GM12864 (cell line): Measurements from ENCODE around the gene SLC35A1.
"Not testable (repeated sequence)": the region's sequence is repeated elsewhere in the genome, so short reads cannot be mapped to it uniquely, and the experiment has no call there.

ENCODE experiments used
- DNase-seq: peaks from one replicate; pipeline ENCODE4 v3.0.0-alpha.2; 2011; ENCODE audit warnings: low read depth
- H3K4me3 ChIP-seq: 2 replicates; pipeline ENCODE4 v1.5.1; 2011; ENCODE audit warnings: mild to moderate bottlenecking, low read depth, low read length, control low read depth
- TF ChIP-seq, protein P1 (sequence below): IDR thresholded peaks from 2 replicates; pipeline ENCODE4 v1.5.1; 2011; ENCODE audit warnings: low read depth, mild to moderate bottlenecking, moderate library complexity, low read length, control low read depth, inconsistent platforms; ENCODE audit errors: missing control alignments

Gene SLC35A1

GRCh38 chr6:87487555-87487954 lies 14.8 kb downstream of the SLC35A1 start:
- TF ChIP-seq, protein P1, sequence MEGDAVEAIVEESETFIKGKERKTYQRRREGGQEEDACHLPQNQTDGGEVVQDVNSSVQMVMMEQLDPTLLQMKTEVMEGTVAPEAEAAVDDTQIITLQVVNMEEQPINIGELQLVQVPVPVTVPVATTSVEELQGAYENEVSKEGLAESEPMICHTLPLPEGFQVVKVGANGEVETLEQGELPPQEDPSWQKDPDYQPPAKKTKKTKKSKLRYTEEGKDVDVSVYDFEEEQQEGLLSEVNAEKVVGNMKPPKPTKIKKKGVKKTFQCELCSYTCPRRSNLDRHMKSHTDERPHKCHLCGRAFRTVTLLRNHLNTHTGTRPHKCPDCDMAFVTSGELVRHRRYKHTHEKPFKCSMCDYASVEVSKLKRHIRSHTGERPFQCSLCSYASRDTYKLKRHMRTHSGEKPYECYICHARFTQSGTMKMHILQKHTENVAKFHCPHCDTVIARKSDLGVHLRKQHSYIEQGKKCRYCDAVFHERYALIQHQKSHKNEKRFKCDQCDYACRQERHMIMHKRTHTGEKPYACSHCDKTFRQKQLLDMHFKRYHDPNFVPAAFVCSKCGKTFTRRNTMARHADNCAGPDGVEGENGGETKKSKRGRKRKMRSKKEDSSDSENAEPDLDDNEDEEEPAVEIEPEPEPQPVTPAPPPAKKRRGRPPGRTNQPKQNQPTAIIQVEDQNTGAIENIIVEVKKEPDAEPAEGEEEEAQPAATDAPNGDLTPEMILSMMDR: no peak
- H3K4me3 ChIP-seq: no peak overlapping the region
- no peak for DNase-seq

DNA sequence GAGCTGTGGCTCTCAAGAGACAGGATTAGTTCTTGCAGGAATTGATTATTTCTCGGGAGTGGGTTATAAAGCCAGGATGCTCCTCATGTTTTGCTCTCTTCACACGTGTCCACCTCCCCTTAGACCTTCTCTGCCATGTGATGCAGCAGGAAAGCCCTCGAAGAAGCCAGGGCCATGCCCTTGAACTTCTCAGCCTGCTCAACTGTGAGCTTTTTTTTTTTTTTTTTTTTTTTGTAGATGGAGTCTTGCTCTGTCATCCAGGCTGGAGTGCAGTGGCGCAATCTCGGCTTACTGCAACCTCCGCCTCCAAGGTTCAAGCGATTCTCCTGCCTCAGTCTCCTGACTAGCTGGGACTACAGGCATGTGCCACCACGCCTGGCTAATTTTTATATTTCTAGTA lies 16.6 kb downstream of the SLC35A1 start:
- DNase-seq: not testable (repeated sequence)

GRCh38 chr6:87494761-87495422 lies 22.1 kb downstream of the SLC35A1 start:
- H3K4me3 ChIP-seq: no peak overlapping the region
- TF ChIP-seq, protein P1: no peak
- no peak for DNase-seq

More for the DNA sequence above, 16.6 kb downstream of the SLC35A1 start:
- not testable (repeated sequence) for H3K4me3 ChIP-seq

DNA sequence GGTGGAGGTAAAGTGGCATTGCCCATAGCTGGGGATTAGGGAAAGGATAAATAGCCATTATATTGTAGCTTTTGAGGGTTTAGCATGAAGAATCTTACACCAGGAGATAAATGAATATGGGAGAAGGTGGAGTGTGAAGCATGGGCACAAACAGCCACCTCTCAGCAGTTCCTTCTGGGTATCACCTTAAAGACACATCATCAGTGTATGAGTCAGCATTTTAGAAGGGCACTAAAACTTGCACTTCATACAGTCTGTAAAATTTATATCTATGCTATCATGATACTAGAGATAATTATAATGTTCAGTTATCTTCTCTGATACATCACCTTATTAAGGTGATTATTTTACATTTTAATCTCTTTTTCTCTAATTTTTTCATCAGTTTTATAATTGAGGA lies 25.3 kb downstream of the SLC35A1 start:
- no peak overlapping the region for H3K4me3 ChIP-seq
- TF ChIP-seq, protein P1: no peak
- DNase-seq: no peak

- no peak overlapping the region for H3K4me3 ChIP-seq
- DNase-seq: no peak
- TF ChIP-seq, protein P1: no peak
These were observed 29.2 kb downstream of the SLC35A1 start for GRCh38 chr6:87501809-87502572.

DNA sequence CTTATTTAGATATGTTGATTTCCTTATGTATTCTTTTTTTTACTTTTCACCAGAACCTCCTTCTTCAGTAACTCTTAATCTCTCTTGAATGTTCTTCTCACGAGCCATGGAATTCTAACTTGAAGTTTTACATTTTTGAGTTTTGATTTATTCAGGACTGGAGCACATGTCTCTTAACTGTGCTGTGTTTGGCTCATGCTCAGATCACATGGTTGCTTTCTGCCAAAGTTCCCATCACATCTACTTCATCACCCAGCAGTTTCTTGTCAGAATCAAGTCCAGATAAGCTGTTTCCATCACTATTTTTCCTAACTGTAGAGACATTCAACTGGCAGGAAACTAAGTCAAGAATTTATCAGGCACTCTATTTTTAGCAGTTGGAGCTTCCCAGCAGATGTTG lies 31.7 kb downstream of the SLC35A1 start:
- TF ChIP-seq, protein P1: no peak
- H3K4me3 ChIP-seq: no peak overlapping the region
- no peak for DNase-seq

DNA sequence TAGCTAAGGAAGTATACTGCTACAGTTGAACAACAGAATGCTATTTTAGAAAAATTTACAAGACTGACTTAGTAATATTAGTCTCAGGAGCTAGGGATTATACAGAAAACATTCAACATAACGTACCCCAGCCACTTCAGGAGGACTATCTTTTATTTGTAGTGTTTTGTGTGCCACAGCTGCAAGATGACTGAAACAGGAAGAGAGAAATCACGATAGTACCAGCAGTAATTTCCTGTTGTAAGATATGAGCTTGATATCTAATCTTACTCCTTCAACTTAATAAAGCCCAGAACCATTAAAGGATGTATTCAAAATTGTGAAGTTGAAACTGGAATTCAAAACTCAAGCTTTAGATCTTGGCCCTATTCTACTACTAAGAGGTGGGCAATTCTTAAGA lies 42.1 kb downstream of the SLC35A1 start:
- H3K4me3 ChIP-seq: no peak overlapping the region
- no peak for DNase-seq
- TF ChIP-seq, protein P1: no peak
